Activated CD8-positive, alpha-beta memory T cell treated with anti-CD3 and anti-CD28 coated beads for 48 hours (primary cell): ENCODE data around the gene INO80C.

Source experiments
- DNase-seq, 3 experiments: peaks; one replicate each; pipeline ENCODE4 v3.0.0-alpha.2; 2020; ENCODE audit warnings: low read depth in 2 of 3, low spot score in 2 of 3

INO80C gene

GRCh38 chr18:35513181-35513936, 15.6 kb upstream of the INO80C start:
- DNase-seq, result no peak

GRCh38 chr18:35512761-35513160, 15.0 kb upstream of the INO80C start:
- DNase-seq, result no peak

DNA sequence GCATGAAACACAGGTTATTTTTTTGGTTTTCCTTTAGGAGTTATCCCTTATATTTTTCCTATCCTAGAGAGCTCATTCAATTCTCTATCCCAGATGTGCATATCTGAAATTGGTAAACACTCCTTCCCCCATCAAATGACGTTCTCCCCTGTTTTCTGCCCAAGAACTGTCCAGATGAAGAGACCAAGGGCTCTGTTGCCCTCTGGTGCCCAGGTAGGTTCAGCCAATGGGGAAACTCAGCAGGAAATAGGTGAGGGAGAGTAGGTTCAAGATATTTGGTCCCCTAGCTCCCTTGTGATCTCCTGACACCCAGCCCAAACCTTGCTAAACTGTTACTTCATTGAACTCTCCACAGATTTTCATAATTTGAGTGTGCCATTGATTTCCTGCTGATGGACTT, 14.1 kb upstream of the INO80C start:
- no peak for DNase-seq

DNA sequence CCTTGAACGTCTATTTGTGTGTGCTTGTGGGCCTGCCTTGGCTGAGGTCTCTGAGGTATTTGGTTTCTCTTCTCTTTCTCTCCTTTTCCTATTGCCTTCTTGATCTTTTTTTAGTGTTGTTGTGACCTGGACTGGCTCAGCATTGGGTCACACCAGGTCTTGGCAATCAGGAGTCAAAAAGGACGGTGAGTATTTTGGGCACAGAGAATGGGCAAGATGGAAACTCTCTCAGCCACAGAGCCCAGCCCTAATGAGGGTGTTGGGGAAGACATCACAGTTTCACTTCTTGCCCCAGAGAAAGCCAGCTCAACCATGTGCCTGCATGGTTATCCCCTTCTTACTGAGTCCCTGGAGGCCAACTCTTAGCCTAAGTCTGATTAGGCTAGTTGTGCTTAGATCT, 13.7 kb upstream of the INO80C start:
- DNase-seq, result no peak

- no peak for DNase-seq
Measured at GRCh38 chr18:35510076-35510651, 12.4 kb upstream of the INO80C start.

- no peak for DNase-seq
Measured at GRCh38 chr18:35508746-35509338, 11.1 kb upstream of the INO80C start.

- DNase-seq, result no peak
Measured at GRCh38 chr18:35508030-35508429, 10.3 kb upstream of the INO80C start.

GRCh38 chr18:35507623-35508022, 9.9 kb upstream of the INO80C start:
- DNase-seq, result no peak

DNA sequence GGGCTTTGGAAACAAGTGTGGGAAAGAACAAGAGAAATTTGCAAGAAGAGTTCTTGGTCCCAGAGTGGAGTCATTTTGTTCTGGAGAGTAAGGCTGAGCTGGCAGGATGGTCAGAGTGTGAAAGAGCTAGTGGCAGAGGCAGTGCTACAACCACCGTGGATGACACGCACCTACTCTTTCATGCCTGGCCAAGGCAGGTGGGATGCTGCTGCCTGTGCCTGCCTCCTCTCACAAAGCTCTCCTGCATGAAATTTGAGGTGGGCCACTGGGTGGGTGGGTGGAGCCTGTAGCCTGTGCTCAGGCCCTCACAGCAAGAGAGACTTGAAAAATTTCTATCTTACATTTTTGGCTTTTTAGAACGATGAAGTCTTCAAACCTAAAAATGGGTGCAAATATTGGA, 9.4 kb upstream of the INO80C start:
- DNase-seq, result no peak

DNA sequence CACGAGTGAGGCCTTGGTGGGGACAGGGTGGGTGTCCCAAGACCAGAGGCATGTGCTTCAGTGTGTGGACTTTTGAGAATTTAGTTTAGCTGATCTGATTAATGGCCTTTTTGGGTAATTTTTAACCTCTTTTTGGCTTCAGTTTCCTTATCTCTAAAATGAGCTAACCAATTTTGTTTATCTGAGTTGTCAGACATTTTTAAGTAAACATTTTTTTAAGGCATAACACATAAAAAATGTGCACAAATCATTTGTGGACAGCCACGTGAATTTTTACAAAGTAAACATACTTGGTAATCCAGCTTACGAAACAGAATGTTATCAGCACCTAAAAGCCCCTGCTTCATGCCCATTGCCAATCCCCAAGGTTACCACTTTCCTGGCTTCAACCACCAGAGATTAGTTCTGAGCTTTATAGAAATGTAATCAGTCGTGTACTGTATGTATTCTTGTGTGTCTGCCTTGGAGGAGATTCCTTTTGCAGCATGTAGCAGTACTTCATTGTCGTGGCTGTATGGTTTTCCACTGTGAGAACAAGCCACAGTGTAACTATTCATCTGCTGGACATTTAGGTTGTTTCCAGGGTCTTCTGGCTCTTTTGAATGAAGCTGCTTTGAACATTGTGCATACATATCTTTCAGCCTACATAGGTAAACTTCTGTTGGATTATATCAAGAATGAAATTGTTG, 8.4 kb upstream of the INO80C start:
- no peak for DNase-seq

- DNase-seq, result no peak
Measured at GRCh38 chr18:35504996-35505395, 7.2 kb upstream of the INO80C start.

- no peak for DNase-seq
Measured at GRCh38 chr18:35502052-35502451, 4.3 kb upstream of the INO80C start.

DNA sequence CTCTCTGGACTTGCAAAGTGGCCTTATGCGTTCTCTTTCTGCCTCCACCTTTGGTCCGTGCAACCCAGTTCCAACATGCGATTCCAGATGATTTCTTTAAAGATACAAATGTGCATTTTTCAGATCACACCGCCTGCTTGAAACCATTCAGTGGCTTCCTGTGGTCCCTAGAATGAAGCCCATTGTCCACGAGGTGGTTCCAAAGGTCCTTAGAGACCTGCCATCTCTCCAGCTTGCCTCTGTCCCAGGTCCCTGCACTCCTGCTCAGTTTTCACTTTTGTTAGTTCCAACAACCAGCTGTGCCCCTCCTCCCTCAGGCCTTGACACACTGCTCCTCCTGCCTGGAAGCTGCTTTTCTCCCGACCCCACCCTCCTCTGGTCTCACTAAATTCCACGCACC, 3.6 kb upstream of the INO80C start:
- DNase-seq, result no peak

GRCh38 chr18:35500113-35500512, 2.4 kb upstream of the INO80C start:
- DNase-seq, result no peak

DNA sequence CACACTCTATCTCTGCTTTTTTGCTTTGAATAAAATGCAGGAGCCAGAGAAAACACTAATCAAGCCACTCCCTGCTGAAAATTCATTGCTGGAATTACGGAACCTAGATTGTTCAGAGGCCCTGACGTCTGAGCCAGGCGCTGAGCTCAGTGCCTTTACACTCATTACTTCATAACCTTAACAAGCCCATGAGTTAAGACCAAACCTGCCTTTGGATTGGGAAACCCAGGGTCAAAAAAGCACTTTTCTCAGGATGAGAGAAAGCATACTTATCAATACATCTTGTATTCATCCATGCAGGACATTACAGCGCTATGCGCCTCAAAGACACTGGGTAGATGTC, 762 bp downstream of the INO80C start:
- peak in 1 of 3 experiments; percentile 10 for DNase-seq

- no peak for DNase-seq
Measured at GRCh38 chr18:35495536-35496314, 2.0 kb downstream of the INO80C start.

- DNase-seq, result no peak
Measured at GRCh38 chr18:35494251-35495220, 3.2 kb downstream of the INO80C start.

- DNase-seq, result no peak
Measured at GRCh38 chr18:35491700-35492077, 6.1 kb downstream of the INO80C start.

DNA sequence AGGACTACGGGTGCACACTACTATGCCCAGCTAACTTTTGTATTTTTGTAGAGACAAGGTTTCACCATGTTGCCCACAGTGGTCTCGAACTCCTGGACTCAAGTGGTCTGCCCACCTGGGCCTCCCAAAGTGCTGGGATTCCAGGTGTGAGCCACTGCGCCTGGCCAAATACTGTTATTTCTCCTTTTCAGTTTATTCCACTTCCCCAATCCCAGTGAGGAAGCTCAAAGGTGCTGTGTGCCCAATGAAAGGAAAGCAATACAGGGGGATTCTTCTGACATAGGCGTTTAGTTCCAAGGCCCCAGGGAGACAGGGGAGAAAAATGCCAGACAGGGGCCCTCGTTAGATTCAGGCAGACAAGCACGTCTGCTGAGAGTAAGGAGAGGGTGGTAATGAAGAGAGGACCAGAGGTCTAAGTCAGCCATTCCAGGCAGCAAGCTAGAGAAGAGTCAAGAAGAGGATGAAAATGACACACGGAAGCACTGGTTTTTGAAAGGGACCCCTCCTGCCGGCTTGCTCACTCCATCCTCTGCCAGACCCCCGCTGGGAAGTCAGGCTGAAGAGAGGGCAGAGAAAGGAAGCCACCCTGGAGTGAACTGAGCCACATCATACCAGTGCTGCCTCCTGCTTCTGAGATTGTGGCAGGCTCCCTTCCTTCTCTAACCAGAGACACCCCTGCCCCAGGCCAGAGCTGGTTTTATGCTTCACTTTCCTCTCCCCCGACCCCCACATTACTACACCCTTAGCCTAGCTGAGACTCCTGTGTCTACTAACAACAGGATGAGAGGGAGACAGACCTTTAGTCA, 6.7 kb downstream of the INO80C start:
- no peak for DNase-seq
